B cell (primary cell): Measurements from ENCODE around the gene HYDIN. TPM values are rescaled to one million over a fixed set of nuclear protein-coding genes. Genes with fewer than 3 reads are reported as not detected.

Experiments
- ATAC-seq: fragments of 200-7000 bp; cut with Tn5 transposase; one replicate; pipeline ENCODE4 v1.10.0; 2021; ENCODE audit warnings: low read depth, mild to moderate bottlenecking, moderate number of reproducible peaks, moderate library complexity
- CTCF ChIA-PET: fragments of 350-600 bp; sonication (Branson Sonifier 250); formaldehyde crosslinking; loops from one replicate; lab custom pipeline; 2021; ENCODE audit warnings: antibody characterized with exemption, inconsistent platforms; lab: Charles Lee
- POLR2A ChIA-PET: fragments of 350-600 bp; sonication (Branson Sonifier 250); formaldehyde crosslinking; loops from one replicate; lab custom pipeline; 2021; ENCODE audit warnings: antibody characterized with exemption; lab: Charles Lee
- DNase-seq: peaks from one replicate; pipeline ENCODE4 v3.0.0; 2013
- H2AFZ ChIP-seq: 2 replicates; pipeline ENCODE4 v1.6.1; 2012; ENCODE audit warnings: mild to moderate bottlenecking, low read depth, low read length; ENCODE audit not compliant: insufficient read depth, poor library complexity, severe bottlenecking
- H3K27ac ChIP-seq, 2 donors: 1 replicate in 1 of 2; 2 replicates in 1 of 2; pipeline ENCODE4 v1.5.1; 2012 to 2013; ENCODE audit warnings: low read length in 2 of 2, mild to moderate bottlenecking in 2 of 2, moderate library complexity in 1 of 2
- H3K27me3 ChIP-seq, 4 experiments: fragments of 200-600 bp in 1 of 4; sonication (generic) in 1 of 4; replicated peaks in 1 of 4; 1 replicate in 2 of 4; 2 replicates in 2 of 4; pipeline versions ENCODE4 v1.6.1 to v1.7.0; 2013 to 2016; ENCODE audit warnings: low read length in 3 of 4, mild to moderate bottlenecking in 2 of 4, mixed read lengths in 1 of 4, moderate library complexity in 1 of 4; ENCODE audit not compliant: insufficient read depth in 4 of 4, control insufficient read depth in 3 of 4; ENCODE audit errors: control extremely low read depth in 1 of 4
- H3K36me3 ChIP-seq, 2 experiments: replicated peaks in 1 of 2; 1 replicate in 1 of 2; 2 replicates in 1 of 2; pipeline versions ENCODE4 v1.6.1 to v1.7.1; 2013; ENCODE audit warnings: low read length in 1 of 2; ENCODE audit not compliant: insufficient read depth in 2 of 2, control insufficient read depth in 1 of 2; ENCODE audit errors: control extremely low read depth in 1 of 2, extremely low read depth in 1 of 2
- H3K4me1 ChIP-seq, 2 donors: fragments of 200-600 bp in 1 of 2; sonication (generic) in 1 of 2; 1 replicate in 1 of 2; 2 replicates in 1 of 2; pipeline versions ENCODE4 v1.5.1 to v1.6.1; 2013 to 2017; ENCODE audit warnings: low read length in 2 of 2; ENCODE audit not compliant: control insufficient read depth in 2 of 2, insufficient read depth in 2 of 2
- H3K4me2 ChIP-seq: replicated peaks from 2 replicates; pipeline ENCODE3; 2012; ENCODE audit warnings: mild to moderate bottlenecking, low read depth, low read length; ENCODE audit not compliant: poor library complexity, severe bottlenecking
- H3K4me3 ChIP-seq, 5 experiments: fragments of 200-600 bp in 1 of 5; sonication (generic) in 1 of 5; 1 replicate in 3 of 5; 2 replicates in 2 of 5; pipeline versions ENCODE4 v1.5.1 to v1.7.0; 2011 to 2016; ENCODE audit warnings: low read length in 4 of 5, mild to moderate bottlenecking in 4 of 5, low read depth in 2 of 5, control low read depth in 1 of 5, moderate library complexity in 1 of 5; ENCODE audit not compliant: insufficient read depth in 1 of 5; ENCODE audit errors: control extremely low read depth in 1 of 5, extremely low read depth in 1 of 5
- H3K79me2 ChIP-seq: fragments of 200-600 bp; sonication (generic); one replicate; pipeline ENCODE4 v1.6.0; 2016; ENCODE audit warnings: low read length; ENCODE audit not compliant: control insufficient read depth, insufficient read depth
- H3K9ac ChIP-seq: fragments of 200-600 bp; sonication (generic); 2 replicates; pipeline ENCODE4 v1.6.1; 2017; ENCODE audit warnings: mild to moderate bottlenecking, low read length, moderate library complexity
- H3K9me3 ChIP-seq, 3 donors: one replicate each; pipeline versions ENCODE4 v1.6.1 to v1.7.1; 2013; ENCODE audit warnings: low read length in 2 of 3; ENCODE audit not compliant: control insufficient read depth in 2 of 3, insufficient read depth in 1 of 3; ENCODE audit errors: control extremely low read depth in 1 of 3
- H4K20me1 ChIP-seq: 2 replicates; pipeline ENCODE4 v1.6.0; 2012; ENCODE audit warnings: mild to moderate bottlenecking, low read length; ENCODE audit not compliant: insufficient read depth, control insufficient read depth, poor library complexity, severe bottlenecking
- H3K27ac Mint-ChIP-seq: one replicate; pipeline ENCODE4 v1.8.0; 2021; ENCODE audit warnings: mixed read lengths
- H3K27me3 Mint-ChIP-seq: one replicate; pipeline ENCODE4 v1.8.0; 2021; ENCODE audit warnings: mixed read lengths
- H3K4me1 Mint-ChIP-seq: one replicate; pipeline ENCODE4 v1.8.0; 2021; ENCODE audit warnings: mixed read lengths
- H3K4me3 Mint-ChIP-seq: one replicate; pipeline ENCODE4 v1.8.0; 2021; ENCODE audit warnings: mixed read lengths
- H3K9me3 Mint-ChIP-seq: one replicate; pipeline ENCODE4 v1.8.0; 2022; ENCODE audit warnings: mixed read lengths; ENCODE audit not compliant: insufficient read depth
- EZH2 ChIP-seq: IDR thresholded peaks from 2 replicates; pipeline ENCODE4 v1.6.1; 2012; ENCODE audit warnings: borderline replicate concordance, low read depth, mild to moderate bottlenecking, moderate library complexity, low read length; ENCODE audit not compliant: insufficient read depth, poor library complexity, severe bottlenecking
- WGBS: methylation state at CpG from one replicate; pipeline ENCODE4 v1.1.5; 2013; ENCODE audit warnings: missing lambda C conversion rate; ENCODE audit not compliant: insufficient coverage; 5-methylcytosine and 5-hydroxymethylcytosine counted together
- intact Hi-C: fragments of 100-400 bp; cut with micrococcal nuclease; formaldehyde crosslinking; loops from one replicate; pipeline ENCODE4 v1.10.0; 2022
- polyA plus RNA-seq: library from polyadenylated mRNA; depleted of rRNA; stranded (reverse); fragments of >200 nt; gene quantifications from 2 replicates; pipeline ENCODE4 v1.2.3, GENCODE V29; 2012
- total RNA-seq, 2 donors: library from RNA; stranded (reverse); fragments of 120-200 nt in 1 of 2; gene quantifications; 1 replicate in 1 of 2; 2 replicates in 1 of 2; pipeline versions ENCODE4 v1.2.3 to v1.2.4, GENCODE V29; 2013 to 2022
- TF ChIP-seq, protein P1 (sequence below): fragments of 200-600 bp; IDR thresholded peaks from one replicate; pipeline ENCODE4 v1.8.0; 2022; ENCODE audit warnings: antibody characterized with exemption, mild to moderate bottlenecking

HYDIN gene
- total and polyA plus RNA-seq, 2 donors (not counting 1 experiment from before 2014, with no cell fraction given), result 0.10 TPM; not detected in 1

DNA sequence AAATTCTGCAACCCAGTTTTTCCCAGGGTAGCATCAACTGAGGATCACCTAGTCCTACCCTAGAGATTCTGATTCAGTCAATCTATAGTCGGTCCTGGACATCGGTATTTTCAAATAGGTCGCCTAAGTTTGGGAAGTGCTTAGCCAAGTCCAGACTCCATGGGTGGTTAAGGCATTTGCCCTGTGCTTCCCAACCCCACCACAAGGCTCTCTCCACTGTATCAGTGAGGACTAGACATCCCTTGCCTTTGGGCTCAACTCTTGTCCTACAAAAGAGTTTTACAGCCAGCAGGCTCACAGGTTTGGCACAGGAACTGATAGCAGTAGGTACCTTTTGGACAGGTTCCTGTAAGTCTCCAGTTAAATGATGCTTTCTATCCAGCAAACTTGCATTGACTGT, 13.8 kb downstream of the HYDIN start:
- Mint-ChIP-seq H3K4me1 (no peaks in the 10 kb centered on the region), H3K27me3 (peaks cover 14% of the 10 kb centered on the region), H3K9me3 (no peaks in the 10 kb centered on the region), H3K4me3 (no peak overlapping the region), H3K27ac (no peak overlapping the region)
- Histone ChIP-seq H3K4me1 (no peaks in the 10 kb centered on the region), H3K79me2 (no peaks in the 10 kb centered on the region), H3K4me3 (no peak overlapping the region), H4K20me1 (no peaks in the 10 kb centered on the region), H3K27me3 (peaks cover 0 to 5% (median 1%) of the 10 kb centered on the region in 4 experiments), H3K4me2 (no peak overlapping the region), H2AFZ (no peak overlapping the region), H3K27ac (no peak overlapping the region), H3K9ac (no peak overlapping the region), H3K9me3 (no peaks in the 10 kb centered on the region), H3K36me3 (no peaks in the 10 kb centered on the region)
- CTCF ChIA-PET, result no interaction called here
- DNase-seq, result no peak
- 96% methylated on average over 3 of the region's 3 CpGs for WGBS
- TF ChIP-seq, protein P1, sequence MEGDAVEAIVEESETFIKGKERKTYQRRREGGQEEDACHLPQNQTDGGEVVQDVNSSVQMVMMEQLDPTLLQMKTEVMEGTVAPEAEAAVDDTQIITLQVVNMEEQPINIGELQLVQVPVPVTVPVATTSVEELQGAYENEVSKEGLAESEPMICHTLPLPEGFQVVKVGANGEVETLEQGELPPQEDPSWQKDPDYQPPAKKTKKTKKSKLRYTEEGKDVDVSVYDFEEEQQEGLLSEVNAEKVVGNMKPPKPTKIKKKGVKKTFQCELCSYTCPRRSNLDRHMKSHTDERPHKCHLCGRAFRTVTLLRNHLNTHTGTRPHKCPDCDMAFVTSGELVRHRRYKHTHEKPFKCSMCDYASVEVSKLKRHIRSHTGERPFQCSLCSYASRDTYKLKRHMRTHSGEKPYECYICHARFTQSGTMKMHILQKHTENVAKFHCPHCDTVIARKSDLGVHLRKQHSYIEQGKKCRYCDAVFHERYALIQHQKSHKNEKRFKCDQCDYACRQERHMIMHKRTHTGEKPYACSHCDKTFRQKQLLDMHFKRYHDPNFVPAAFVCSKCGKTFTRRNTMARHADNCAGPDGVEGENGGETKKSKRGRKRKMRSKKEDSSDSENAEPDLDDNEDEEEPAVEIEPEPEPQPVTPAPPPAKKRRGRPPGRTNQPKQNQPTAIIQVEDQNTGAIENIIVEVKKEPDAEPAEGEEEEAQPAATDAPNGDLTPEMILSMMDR, result no peak
- no peak for TF ChIP-seq EZH2
- no peak for ATAC-seq
- POLR2A ChIA-PET, result no interaction called here
- intact Hi-C loops, result no loop called here

DNA sequence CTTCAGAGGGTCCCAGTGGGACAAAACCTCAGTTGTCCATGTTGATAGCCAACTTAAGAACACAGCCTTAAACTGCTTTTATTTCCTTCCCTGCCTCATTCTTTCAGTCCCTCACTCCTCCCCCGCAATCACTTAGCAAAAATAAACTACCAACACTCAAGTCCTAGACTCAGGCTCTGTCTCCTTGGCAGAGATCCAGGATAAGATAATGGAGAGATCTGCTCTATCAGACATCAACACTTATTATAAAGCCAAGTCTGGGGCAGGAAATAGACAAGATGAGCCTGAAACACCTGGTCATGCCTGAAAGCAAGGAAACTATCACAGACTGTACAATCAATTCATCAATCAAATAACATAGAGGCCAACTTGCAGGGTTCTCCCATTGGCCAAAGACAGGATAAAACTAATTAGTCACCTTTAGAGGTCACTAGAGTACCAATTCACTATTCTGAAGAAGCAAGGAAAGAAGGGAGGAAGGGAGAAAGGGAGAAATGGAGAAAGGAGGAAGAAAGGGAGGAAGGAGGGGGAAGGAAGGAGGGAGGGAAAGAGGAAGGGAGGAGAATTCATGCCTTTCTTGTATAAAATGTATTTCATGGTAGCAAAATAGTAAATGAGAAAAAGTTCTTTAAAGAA, 15.7 kb downstream of the HYDIN start:
- H3K9me3 Mint-ChIP-seq, result no peaks in the 10 kb centered on the region
- ATAC-seq, result no peak
- no peaks in the 10 kb centered on the region for H3K79me2 ChIP-seq
- TF ChIP-seq, protein P1, result peak; percentile 34
- TF ChIP-seq EZH2, result no peak
- H3K36me3 ChIP-seq, result no peaks in the 10 kb centered on the region
- H3K4me1 ChIP-seq, result no peaks in the 10 kb centered on the region
- peaks cover 19% of the 10 kb centered on the region for H3K27me3 Mint-ChIP-seq
- POLR2A ChIA-PET, result no interaction called here
- no peaks in the 10 kb centered on the region for H3K9me3 ChIP-seq
- H3K27ac Mint-ChIP-seq, result no peak overlapping the region
- no peak overlapping the region for H3K9ac ChIP-seq
- no peaks in the 10 kb centered on the region for H4K20me1 ChIP-seq
- no peak overlapping the region for H3K4me3 Mint-ChIP-seq
- peaks cover 0 to 5% (median 3%) of the 10 kb centered on the region in 4 experiments for H3K27me3 ChIP-seq
- no peaks in the 10 kb centered on the region for H3K4me1 Mint-ChIP-seq
- intact Hi-C loops, result loop anchor here (1.0 kb wide), 1 partner anchor 96 kb away; no protein-coding TSS in a partner anchor
- H3K4me3 ChIP-seq, result no peak overlapping the region
- no peak overlapping the region for H3K27ac ChIP-seq
- CTCF ChIA-PET, result interaction anchor here (2.4 kb wide), 1 partner anchor 96 kb away, joined by 32 read pairs; no protein-coding TSS in a partner anchor
- H3K4me2 ChIP-seq, result no peak overlapping the region
- no peak overlapping the region for H2AFZ ChIP-seq
- 63% methylated on average over 1 of the region's 1 CpG for WGBS
- peak; percentile 9 for DNase-seq
